Measurements from ENCODE around the gene PTX3.

The PTX3 gene

DNA sequence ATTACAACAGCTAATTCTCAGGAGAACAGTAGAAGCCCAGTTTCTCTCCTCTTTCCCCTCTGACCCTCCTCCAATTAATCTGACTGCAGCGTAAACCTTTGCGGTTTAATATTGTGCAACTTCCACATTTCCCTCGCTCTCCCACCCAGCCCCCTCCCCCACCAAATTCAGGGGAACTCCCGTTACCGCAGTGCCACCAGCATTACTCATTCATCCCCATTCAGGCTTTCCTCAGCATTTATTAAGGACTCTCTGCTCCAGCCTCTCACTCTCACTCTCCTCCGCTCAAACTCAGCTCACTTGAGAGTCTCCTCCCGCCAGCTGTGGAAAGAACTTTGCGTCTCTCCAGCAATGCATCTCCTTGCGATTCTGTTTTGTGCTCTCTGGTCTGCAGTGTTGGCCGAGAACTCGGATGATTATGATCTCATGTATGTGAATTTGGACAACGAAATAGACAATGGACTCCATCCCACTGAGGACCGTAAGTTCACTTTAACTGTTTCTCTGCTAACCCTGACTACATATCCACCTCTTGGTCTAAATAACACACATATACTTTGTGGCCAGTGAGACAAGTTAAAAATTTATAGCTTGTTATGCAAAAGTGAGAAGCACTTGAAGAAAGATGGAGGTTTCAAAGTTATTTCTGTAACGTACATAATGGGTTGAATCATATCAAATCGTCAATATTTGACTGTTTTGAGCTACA lies at the start of gene PTX3:
TSS of gene PTX3 (plus strand) at position 268 of the 709 bp plus-strand sequence. CDS start at position 352, 84 bp downstream.
- DNase-seq: no peak

DNA sequence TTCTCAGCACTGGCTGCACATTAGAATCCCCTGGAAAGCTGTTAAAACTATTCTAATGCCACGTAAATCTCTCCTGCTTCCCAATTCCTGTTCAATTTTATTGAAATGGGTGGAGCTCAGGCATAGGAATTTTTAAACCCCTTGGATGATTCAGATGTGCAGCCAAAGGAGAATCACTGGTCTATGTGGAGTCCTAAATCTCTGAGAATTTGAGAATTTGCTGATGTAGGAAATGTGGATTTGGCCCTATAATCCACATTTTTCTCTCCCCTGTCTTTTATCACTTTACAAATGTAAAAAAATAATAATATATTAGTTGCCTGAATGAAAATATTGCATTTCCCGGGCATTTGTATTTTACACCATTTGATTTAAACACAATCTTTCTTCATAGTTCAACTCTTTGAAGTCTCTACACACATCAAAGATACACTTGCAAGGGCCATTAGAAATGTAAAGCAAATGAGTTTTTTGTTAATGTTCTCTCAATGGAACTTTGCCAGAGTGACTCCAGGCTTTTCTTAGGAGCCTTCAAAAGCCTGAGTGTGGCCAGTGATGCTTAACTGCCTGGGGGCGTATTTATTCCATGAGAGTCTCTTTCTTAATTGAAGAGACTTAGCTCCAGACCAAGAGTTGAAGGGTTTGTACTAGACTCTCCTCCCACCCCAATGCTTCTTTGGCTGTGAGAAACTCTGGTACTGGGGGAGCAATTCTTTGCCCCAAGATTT lies 48.8 kb upstream of the PTX3 start:
- DNase-seq: no peak

- DNase-seq: no peak
Measured at GRCh38 chr3:157388976-157389375, 47.7 kb upstream of the PTX3 start.

GRCh38 chr3:157390713-157391515 lies 45.7 kb upstream of the PTX3 start:
- no peak for DNase-seq

- DNase-seq: no peak
Measured at GRCh38 chr3:157392104-157392503, 44.5 kb upstream of the PTX3 start.

DNA sequence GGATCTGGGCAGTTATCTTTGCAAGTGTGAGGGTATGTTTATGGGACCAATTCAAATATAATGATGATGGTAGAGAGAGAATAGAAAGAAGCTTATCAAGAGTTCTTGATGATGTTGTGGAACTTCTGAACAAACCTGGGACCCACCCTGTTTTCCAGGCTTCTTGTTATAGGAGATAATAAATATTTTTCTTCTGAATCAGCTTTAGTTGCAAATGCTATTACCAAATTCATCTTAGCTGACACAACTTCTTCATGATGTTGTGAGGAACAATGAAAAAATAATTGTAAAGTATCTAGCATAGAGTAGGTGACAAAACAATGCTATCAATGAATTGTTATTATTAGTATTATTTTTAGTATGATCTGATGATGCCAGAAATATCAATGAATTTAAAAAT lies 43.5 kb upstream of the PTX3 start:
- DNase-seq: no peak

DNA sequence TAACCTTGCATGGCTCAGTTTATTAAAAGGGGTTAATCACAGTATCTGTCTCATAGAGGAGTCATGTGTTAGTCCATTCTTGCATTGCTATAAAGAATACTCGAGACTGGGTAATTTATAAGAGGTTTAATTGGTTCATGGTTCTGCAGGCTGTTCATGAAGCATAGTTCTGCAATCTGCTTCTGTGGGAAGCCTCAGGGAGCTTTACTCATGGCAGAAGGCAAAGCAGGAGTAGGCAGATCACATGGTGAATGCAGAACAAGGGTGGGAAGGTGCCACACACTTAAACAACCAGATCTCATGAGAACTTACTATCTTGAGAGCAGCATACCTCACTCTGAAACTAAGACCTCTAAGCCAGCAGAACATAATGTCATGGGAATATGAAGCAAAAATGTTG lies 42.2 kb upstream of the PTX3 start:
- no peak for DNase-seq

GRCh38 chr3:157398598-157398997 lies 38.1 kb upstream of the PTX3 start:
- DNase-seq: no peak

- DNase-seq: no peak
Measured at GRCh38 chr3:157404381-157404780, 32.3 kb upstream of the PTX3 start.

DNA sequence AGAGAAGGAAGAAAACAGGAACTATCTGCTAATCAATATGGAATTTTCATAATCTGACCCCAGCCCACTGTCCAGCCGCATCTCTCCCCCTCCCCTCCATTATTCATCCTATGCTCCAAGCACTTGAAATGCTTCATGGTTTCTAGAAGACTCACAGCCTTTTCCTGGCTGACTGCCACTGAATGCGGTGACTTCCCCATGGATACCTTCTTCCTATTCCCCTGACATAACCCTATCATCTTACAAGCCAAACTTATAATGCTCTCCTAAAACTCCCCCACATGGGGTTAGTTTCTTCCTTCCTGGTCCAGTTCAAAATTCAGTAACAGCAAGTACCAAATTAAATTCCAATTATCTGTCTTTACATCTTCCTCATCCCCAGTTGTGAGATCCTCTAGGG lies 31.2 kb upstream of the PTX3 start:
- no peak for DNase-seq

- no peak for DNase-seq
Measured at GRCh38 chr3:157406394-157406793, 30.3 kb upstream of the PTX3 start.

GRCh38 chr3:157407769-157408168 lies 28.9 kb upstream of the PTX3 start:
- no peak for DNase-seq

DNA sequence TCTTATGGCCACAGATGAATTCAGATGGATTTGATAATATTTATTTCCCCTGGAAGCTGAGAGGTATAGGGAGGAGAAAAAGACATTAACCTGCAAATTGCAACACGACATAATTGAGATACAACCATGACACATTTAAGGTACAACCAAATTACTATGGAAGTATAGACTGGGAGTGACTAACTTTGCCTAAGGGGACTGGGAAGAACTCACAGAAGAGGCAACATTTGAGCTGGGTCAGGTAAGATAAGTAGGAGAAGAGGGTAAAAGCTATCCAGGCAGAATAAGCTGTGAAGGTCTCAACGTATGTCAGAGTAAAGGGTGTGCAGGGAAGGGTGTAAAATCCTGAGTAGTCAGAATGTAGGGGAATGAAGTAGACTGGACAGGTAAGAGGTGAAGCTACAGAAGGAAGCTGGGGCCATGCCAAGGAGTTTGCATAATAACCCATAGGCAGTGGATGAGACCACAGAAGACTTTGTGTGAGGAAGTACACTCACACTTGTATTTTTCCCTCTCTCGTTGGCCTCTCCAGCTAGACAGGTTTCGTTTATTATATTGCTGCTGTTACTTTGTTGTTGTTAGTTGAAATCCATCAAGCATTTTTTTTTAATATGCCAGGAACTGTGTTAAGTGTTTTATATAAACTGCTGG lies 28.0 kb upstream of the PTX3 start:
- DNase-seq: no peak

GRCh38 chr3:157409516-157409915 lies 27.1 kb upstream of the PTX3 start:
- no peak for DNase-seq

DNA sequence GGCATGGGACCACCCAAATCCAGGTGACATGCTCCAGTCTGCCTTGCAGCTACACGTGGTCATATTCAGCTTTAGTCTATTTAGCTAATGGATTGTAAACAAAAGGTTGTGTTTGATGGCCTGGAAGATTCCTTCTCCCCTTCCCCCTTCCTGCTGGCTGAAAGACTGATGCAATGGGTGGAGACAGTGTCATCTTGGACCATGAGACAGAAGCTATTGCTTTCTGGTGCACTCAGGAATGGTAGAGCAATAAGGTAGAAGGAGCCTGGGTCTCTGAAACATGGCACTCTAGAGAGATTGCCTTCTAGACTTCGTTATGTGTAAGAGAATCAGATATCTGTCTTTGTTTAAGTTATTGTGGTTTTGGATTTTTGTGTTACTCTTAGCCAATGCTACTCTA lies 25.7 kb upstream of the PTX3 start:
- no peak for DNase-seq

GRCh38 chr3:157412323-157412855 lies 24.3 kb upstream of the PTX3 start:
- DNase-seq: no peak

DNA sequence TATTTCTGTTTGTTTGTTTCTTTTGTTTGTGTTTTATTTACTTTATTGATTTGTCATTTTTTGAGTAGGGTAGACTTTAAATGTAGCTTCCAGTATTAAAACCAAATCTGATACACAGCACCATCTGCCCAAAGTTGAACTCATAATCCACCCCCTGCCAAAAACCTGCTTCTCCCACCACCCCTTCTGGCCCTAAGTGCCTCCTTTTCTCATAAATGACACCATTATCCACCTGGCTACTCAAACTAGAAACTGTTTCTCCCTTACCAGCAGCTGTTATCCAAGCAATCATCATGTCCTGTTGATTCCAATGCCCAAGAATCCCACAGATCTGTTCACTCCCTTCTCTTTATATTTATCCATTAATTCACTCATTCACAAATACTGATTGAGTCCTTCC lies 21.8 kb upstream of the PTX3 start:
- no peak for DNase-seq

GRCh38 chr3:157416347-157417087 lies 20.1 kb upstream of the PTX3 start:
- no peak for DNase-seq

- DNase-seq: no peak
Measured at GRCh38 chr3:157417247-157417646, 19.4 kb upstream of the PTX3 start.

GRCh38 chr3:157418104-157418503 lies 18.5 kb upstream of the PTX3 start:
- DNase-seq: no peak

DNA sequence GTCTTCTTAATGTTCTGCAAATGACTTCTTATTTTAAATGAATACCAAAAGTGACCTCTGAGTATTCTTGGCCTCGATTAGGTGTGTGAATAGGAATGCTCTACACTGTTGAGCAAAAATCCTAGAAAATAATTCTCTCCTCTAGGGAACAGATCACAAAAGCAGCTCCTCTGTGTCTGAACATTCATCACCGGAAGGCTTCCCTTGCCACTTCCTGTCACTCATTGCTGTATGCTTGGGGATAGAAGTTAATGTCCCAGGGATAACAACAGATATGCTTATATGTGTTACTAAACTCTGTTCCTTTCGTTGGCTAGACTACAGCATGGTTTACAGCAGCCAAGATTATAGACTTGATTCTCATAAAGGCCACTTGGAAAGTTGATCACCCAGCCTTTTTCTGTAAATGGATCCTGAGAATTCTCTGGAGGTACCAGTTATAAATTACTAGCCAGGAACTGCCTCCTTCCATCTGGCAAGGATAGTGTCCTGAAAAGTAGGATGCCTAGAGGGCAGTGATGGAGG lies 16.0 kb upstream of the PTX3 start:
- no peak for DNase-seq

- no peak for DNase-seq
Measured at GRCh38 chr3:157423337-157423736, 13.3 kb upstream of the PTX3 start.
